CD14-positive monocyte (primary cell): Measurements from ENCODE around the gene SFT2D2. TPM values are rescaled to one million over a fixed set of nuclear protein-coding genes. Genes with fewer than 3 reads are reported as not detected.

Experiments
- DNase-seq, 3 donors: peaks; one replicate each; pipeline ENCODE4 v3.0.0-alpha.2; 2011 to 2022
- H2AFZ ChIP-seq: 2 replicates; pipeline ENCODE4 v1.6.0; 2012; ENCODE audit warnings: mild to moderate bottlenecking, low read depth, low read length, inconsistent platforms; ENCODE audit not compliant: insufficient read depth, poor library complexity, severe bottlenecking
- H3K27ac ChIP-seq, 2 donors: 1 replicate in 1 of 2; 2 replicates in 1 of 2; pipeline ENCODE4 v1.5.1; 2012 to 2013; ENCODE audit warnings: low read length in 2 of 2, control low read depth in 1 of 2, inconsistent platforms in 1 of 2, low read depth in 1 of 2, mild to moderate bottlenecking in 1 of 2
- H3K27me3 ChIP-seq, 2 donors: one replicate each; pipeline versions ENCODE4 v1.6.0 to v1.6.1; 2011 to 2013; ENCODE audit warnings: low read length in 2 of 2; ENCODE audit not compliant: control insufficient read depth in 2 of 2, insufficient read depth in 2 of 2
- H3K36me3 ChIP-seq, 2 donors: replicated peaks in 1 of 2; 1 replicate in 1 of 2; 2 replicates in 1 of 2; pipeline versions ENCODE4 v1.5.1 to v1.6.1; 2012 to 2013; ENCODE audit warnings: low read length in 2 of 2, control low read depth in 1 of 2, inconsistent platforms in 1 of 2, mild to moderate bottlenecking in 1 of 2; ENCODE audit not compliant: insufficient read depth in 2 of 2, control insufficient read depth in 1 of 2
- H3K4me1 ChIP-seq, 2 donors: 1 replicate in 1 of 2; 2 replicates in 1 of 2; pipeline versions ENCODE4 v1.5.1 to v1.6.1; 2012 to 2013; ENCODE audit warnings: low read length in 2 of 2, control low read depth in 1 of 2, inconsistent platforms in 1 of 2, mild to moderate bottlenecking in 1 of 2, moderate library complexity in 1 of 2; ENCODE audit not compliant: insufficient read depth in 2 of 2, control insufficient read depth in 1 of 2
- H3K4me2 ChIP-seq: replicated peaks from 2 replicates; pipeline ENCODE3; 2012; ENCODE audit warnings: low read length, moderate library complexity, mild to moderate bottlenecking; ENCODE audit not compliant: poor library complexity, severe bottlenecking; ENCODE audit errors: extremely low read depth
- H3K4me3 ChIP-seq, 3 experiments: fragments of 200-600 bp in 1 of 3; sonication (generic) in 1 of 3; replicated peaks in 1 of 3; 1 replicate in 2 of 3; 2 replicates in 1 of 3; pipeline ENCODE4 v1.5.1; 2011 to 2013; ENCODE audit warnings: low read length in 3 of 3, mild to moderate bottlenecking in 3 of 3, control low read depth in 2 of 3, low read depth in 2 of 3, inconsistent platforms in 1 of 3, moderate library complexity in 1 of 3
- H3K79me2 ChIP-seq: 2 replicates; pipeline ENCODE4 v1.6.0; 2012; ENCODE audit warnings: mild to moderate bottlenecking, control low read depth, inconsistent platforms, low read length, moderate library complexity; ENCODE audit not compliant: insufficient read depth
- H3K9ac ChIP-seq: 2 replicates; pipeline ENCODE4 v1.6.0; 2017; ENCODE audit warnings: low read length, mild to moderate bottlenecking; ENCODE audit not compliant: insufficient read depth, poor library complexity, severe bottlenecking
- H3K9me3 ChIP-seq, 2 donors: replicated peaks in 1 of 2; 1 replicate in 1 of 2; 2 replicates in 1 of 2; pipeline versions ENCODE4 v1.5.1 to v1.6.1; 2012 to 2013; ENCODE audit warnings: low read length in 2 of 2, control low read depth in 1 of 2; ENCODE audit not compliant: control insufficient read depth in 1 of 2, insufficient read depth in 1 of 2
- H4K20me1 ChIP-seq: 2 replicates; pipeline ENCODE4 v1.6.0; 2012; ENCODE audit warnings: mild to moderate bottlenecking, low read length, control low read depth, moderate library complexity; ENCODE audit not compliant: insufficient read depth
- H3K27ac Mint-ChIP-seq, 7 donors: one replicate each; pipeline ENCODE4 v1.8.0; 2020; ENCODE audit warnings: mild to moderate bottlenecking in 7 of 7, mixed read lengths in 7 of 7, moderate library complexity in 6 of 7, inconsistent platforms in 2 of 7
- H3K27me3 Mint-ChIP-seq, 3 donors: one replicate each; pipeline ENCODE4 v1.8.0; 2021 to 2022; ENCODE audit warnings: low read depth in 3 of 3, mild to moderate bottlenecking in 3 of 3, mixed read lengths in 3 of 3, moderate library complexity in 3 of 3, inconsistent platforms in 1 of 3
- H3K36me3 Mint-ChIP-seq, 2 donors: one replicate each; pipeline ENCODE4 v1.8.0; 2020; ENCODE audit warnings: mixed read lengths in 2 of 2, inconsistent platforms in 1 of 2, mild to moderate bottlenecking in 1 of 2
- H3K4me1 Mint-ChIP-seq: one replicate; pipeline ENCODE4 v1.8.0; 2020; ENCODE audit warnings: mild to moderate bottlenecking, mixed read lengths
- H3K4me3 Mint-ChIP-seq, 2 donors: one replicate each; pipeline ENCODE4 v1.8.0; 2020; ENCODE audit warnings: mild to moderate bottlenecking in 2 of 2, mixed read lengths in 2 of 2, moderate library complexity in 1 of 2
- H3K9me3 Mint-ChIP-seq, 7 donors: one replicate each; pipeline ENCODE4 v1.8.0; 2020 to 2022; ENCODE audit warnings: mixed read lengths in 7 of 7, mild to moderate bottlenecking in 6 of 7, moderate library complexity in 6 of 7, inconsistent platforms in 2 of 7
- CTCF ChIP-seq: fragments of 200-600 bp; IDR thresholded peaks from one replicate; pipeline ENCODE4 v1.8.0; 2022; ENCODE audit warnings: antibody characterized with exemption, mild to moderate bottlenecking
- WGBS: methylation state at CpG from one replicate; pipeline ENCODE4 v1.1.5; 2013; ENCODE audit warnings: missing lambda C conversion rate; ENCODE audit not compliant: insufficient coverage; 5-methylcytosine and 5-hydroxymethylcytosine counted together
- intact Hi-C, 2 donors: fragments of 100-400 bp; cut with micrococcal nuclease; formaldehyde crosslinking; loops; one replicate each; pipeline versions ENCODE4 v1.15.0 to v1.15.1; 2023
- polyA plus RNA-seq, 3 donors: library from polyadenylated mRNA; depleted of rRNA in 1 of 3; unstranded in 2 of 3; stranded (reverse) in 1 of 3; fragments of 300-500 nt in 2 of 3; fragments of >200 nt in 1 of 3; fragmentation: Illumina TruSeq in 2 of 3; gene quantifications; 1 replicate in 2 of 3; 2 replicates in 1 of 3; pipeline ENCODE4 v1.2.3, GENCODE V29; 2012 to 2021

Gene SFT2D2
- polyA plus RNA-seq, 3 donors: 23.7 to 46.6 (median 34.9) TPM

GRCh38 chr1:168295411-168296114, 69.8 kb downstream of the SFT2D2 start:
- Mint-ChIP-seq H3K36me3 (peaks cover 5 to 7% of the 10 kb centered on the region in 2 donors), H3K9me3 (peaks cover 0 to 12% (median 0%) of the 10 kb centered on the region in 7 donors), H3K27me3 (peaks cover 0 to 2% (median 0%) of the 10 kb centered on the region in 3 donors), H3K4me3 (no peak overlapping the region), H3K4me1 (no peaks in the 10 kb centered on the region), H3K27ac (no peak overlapping the region)
- Histone ChIP-seq H3K4me2 (no peak overlapping the region), H3K27ac (no peak overlapping the region), H3K9ac (no peak overlapping the region), H3K4me3 (no peak overlapping the region), H3K27me3 (no peaks in the 10 kb centered on the region), H3K36me3 (no peaks in the 10 kb centered on the region), H3K9me3 (no peaks in the 10 kb centered on the region), H3K4me1 (no peaks in the 10 kb centered on the region), H2AFZ (no peak overlapping the region), H3K79me2 (no peaks in the 10 kb centered on the region), H4K20me1 (no peaks in the 10 kb centered on the region)
- no peak for TF ChIP-seq CTCF
- intact Hi-C loops: no loop called here
- no peak for DNase-seq
- 95% methylated on average over 4 of the region's 8 CpGs for WGBS

DNA sequence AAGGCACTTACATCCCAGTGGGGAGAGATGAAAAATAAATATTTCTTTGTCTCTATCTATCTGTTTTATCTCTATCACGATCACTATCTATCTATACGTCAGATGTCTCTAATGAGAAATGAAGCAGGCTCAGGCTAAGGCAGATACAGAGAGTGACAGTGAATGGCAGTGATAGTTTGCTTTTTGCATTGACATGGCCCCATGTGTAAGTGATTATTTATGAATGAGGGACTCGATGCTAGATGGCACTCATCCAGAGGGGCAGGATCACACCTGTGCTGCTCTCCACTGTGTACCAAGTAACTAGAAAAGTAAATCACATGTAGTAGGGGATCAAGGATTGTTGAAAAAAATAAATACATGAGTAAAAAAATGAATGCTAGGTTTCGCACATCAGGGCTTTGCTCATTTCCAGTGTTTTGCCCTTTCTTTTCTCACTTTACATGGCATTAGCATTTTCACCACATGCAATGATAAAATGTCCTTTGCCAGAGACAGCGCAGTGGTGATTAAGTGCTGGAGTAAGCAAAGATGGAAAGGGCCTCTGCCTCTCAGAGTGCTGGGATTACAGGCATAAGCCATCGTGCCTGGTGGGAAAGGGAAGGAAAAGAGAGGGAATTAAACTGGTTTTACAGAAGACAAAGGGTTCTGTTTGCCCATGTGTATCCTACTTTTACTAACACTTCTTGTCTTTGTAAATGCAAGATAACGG, 71.4 kb downstream of the SFT2D2 start:
- Mint-ChIP-seq H3K36me3 (peaks cover 5 to 8% of the 10 kb centered on the region in 2 donors), H3K4me1 (no peaks in the 10 kb centered on the region), H3K9me3 (peaks cover 0 to 12% (median 0%) of the 10 kb centered on the region in 7 donors), H3K27ac (no peak overlapping the region), H3K27me3 (peaks cover 0 to 2% (median 0%) of the 10 kb centered on the region in 3 donors), H3K4me3 (no peak overlapping the region)
- H4K20me1 ChIP-seq: no peaks in the 10 kb centered on the region
- no peaks in the 10 kb centered on the region for H3K4me1 ChIP-seq
- DNase-seq: no peak
- no CpG with 5 or more reads among the region's 7 CpGs for WGBS
- no peaks in the 10 kb centered on the region for H3K27me3 ChIP-seq
- no peaks in the 10 kb centered on the region for H3K9me3 ChIP-seq
- intact Hi-C loops: no loop called here
- no peak overlapping the region for H3K4me3 ChIP-seq
- no peak overlapping the region for H3K4me2 ChIP-seq
- no peaks in the 10 kb centered on the region for H3K36me3 ChIP-seq
- no peak for TF ChIP-seq CTCF
- no peak overlapping the region for H2AFZ ChIP-seq
- no peak overlapping the region for H3K27ac ChIP-seq
- H3K79me2 ChIP-seq: no peaks in the 10 kb centered on the region
- H3K9ac ChIP-seq: no peak overlapping the region
